Bronchial epithelial cell (primary cell): ENCODE data around the gene SH3PXD2B. TPM values are rescaled to one million over a fixed set of nuclear protein-coding genes. Genes with fewer than 3 reads are reported as not detected.

ENCODE experiments used
- DNase-seq: peaks from one replicate; pipeline ENCODE4 v3.0.0-alpha.2; 2010; ENCODE audit warnings: low read depth
- FAIRE-seq: peaks from 2 replicates; lab custom pipeline; 2011; peaks lifted over from hg19 to GRCh38; lab: Jason Lieb, UNC
- H3K27me3 ChIP-seq: 2 replicates; pipeline ENCODE4 v1.5.1; 2011; ENCODE audit warnings: low read length; ENCODE audit not compliant: control insufficient read depth, insufficient read depth
- H3K36me3 ChIP-seq: 2 replicates; pipeline ENCODE4 v1.5.1; 2011; ENCODE audit warnings: low read length; ENCODE audit not compliant: control insufficient read depth, insufficient read depth
- H3K4me3 ChIP-seq: 2 replicates; pipeline ENCODE4 v1.5.1; 2011; ENCODE audit warnings: mild to moderate bottlenecking, low read depth, low read length, control low read depth
- CTCF ChIP-seq: IDR thresholded peaks from 2 replicates; pipeline ENCODE4 v1.5.1; 2011; ENCODE audit warnings: mild to moderate bottlenecking, moderate library complexity, low read length, control low read depth, inconsistent platforms; ENCODE audit not compliant: insufficient read depth, severe bottlenecking
- total RNA-seq: library from RNA; depleted of rRNA; stranded (reverse); fragments of >200 nt; gene quantifications from 2 replicates; pipeline ENCODE4 v1.2.1, GENCODE V29; 2014

The SH3PXD2B gene
- total RNA-seq, 1 donor from 2014 or later = 10.0 TPM

- no peak overlapping the region for H3K4me3 ChIP-seq
- TF ChIP-seq CTCF = no peak
- H3K27me3 ChIP-seq = peaks cover 1% of the 10 kb centered on the region
- FAIRE-seq = no peak
- DNase-seq = no peak
- no peaks in the 10 kb centered on the region for H3K36me3 ChIP-seq
Observed at GRCh38 chr5:172459783-172460165, 5.4 kb upstream of the SH3PXD2B start.

GRCh38 chr5:172458976-172459782 is 4.9 kb upstream of the SH3PXD2B start:
- FAIRE-seq (no peak), DNase-seq (no peak)
- Histone ChIP-seq H3K4me3 (no peak overlapping the region), H3K27me3 (peaks cover 1% of the 10 kb centered on the region), H3K36me3 (no peaks in the 10 kb centered on the region)
- TF ChIP-seq CTCF = no peak

- TF ChIP-seq CTCF = no peak
- Histone ChIP-seq H3K27me3 (peaks cover 1% of the 10 kb centered on the region), H3K36me3 (no peaks in the 10 kb centered on the region), H3K4me3 (no peak overlapping the region)
- DNase-seq (no peak), FAIRE-seq (no peak)
Observed at GRCh38 chr5:172456076-172456722, 1.9 kb upstream of the SH3PXD2B start.

GRCh38 chr5:172455511-172456061 is 1.3 kb upstream of the SH3PXD2B start:
- FAIRE-seq = no peak
- peaks cover 1% of the 10 kb centered on the region for H3K27me3 ChIP-seq

GRCh38 chr5:172455087-172455381 is 709 bp upstream of the SH3PXD2B start:
- TF ChIP-seq CTCF = no peak
- Histone ChIP-seq H3K27me3 (peaks cover 1% of the 10 kb centered on the region), H3K4me3 (peak overlapping the region; percentile 71), H3K36me3 (peaks cover 2% of the 10 kb centered on the region)
- no peak for DNase-seq
- FAIRE-seq = peak; percentile 13

More at GRCh38 chr5:172455511-172456061, 1.3 kb upstream of the SH3PXD2B start:
- Histone ChIP-seq H3K36me3 (peaks cover 2% of the 10 kb centered on the region), H3K4me3 (no peak overlapping the region)
- TF ChIP-seq CTCF = no peak
- DNase-seq = no peak
